HG02623 (cell line): ENCODE measurements around the gene ALDH1A1.

Source experiments
- ATAC-seq: cut with Tn5 transposase; IDR thresholded peaks from one replicate; pipeline ENCODE4 v1.9.1; 2021; ENCODE audit warnings: moderate library complexity; ENCODE audit not compliant: unreplicated experiment

The ALDH1A1 gene

GRCh38 chr9:72980183-72980582, 27.3 kb upstream of the ALDH1A1 start:
- ATAC-seq, result no peak

- ATAC-seq, result no peak
These were observed 26.7 kb upstream of the ALDH1A1 start for GRCh38 chr9:72979405-72980100.

- no peak for ATAC-seq
These were observed 25.9 kb upstream of the ALDH1A1 start for GRCh38 chr9:72978744-72979143.

GRCh38 chr9:72977670-72978069, 24.8 kb upstream of the ALDH1A1 start:
- ATAC-seq, result no peak

- ATAC-seq, result no peak
These were observed 21.6 kb upstream of the ALDH1A1 start for GRCh38 chr9:72974501-72974900.

- ATAC-seq, result no peak
These were observed 19.8 kb upstream of the ALDH1A1 start for GRCh38 chr9:72972636-72973035.

- ATAC-seq, result no peak
These were observed 18.6 kb upstream of the ALDH1A1 start for GRCh38 chr9:72971411-72971810.

GRCh38 chr9:72960446-72960845, 7.6 kb upstream of the ALDH1A1 start:
- ATAC-seq, result no peak

GRCh38 chr9:72958485-72959281, 5.8 kb upstream of the ALDH1A1 start:
- no peak for ATAC-seq

- no peak for ATAC-seq
These were observed 2.7 kb upstream of the ALDH1A1 start for GRCh38 chr9:72955571-72955970.

GRCh38 chr9:72955126-72955455, 2.2 kb upstream of the ALDH1A1 start:
- ATAC-seq, result no peak

GRCh38 chr9:72954431-72955125, 1.7 kb upstream of the ALDH1A1 start:
- no peak for ATAC-seq

GRCh38 chr9:72952381-72952690, 517 bp downstream of the ALDH1A1 start:
- no peak for ATAC-seq

GRCh38 chr9:72951520-72952380, 1.1 kb downstream of the ALDH1A1 start:
- no peak for ATAC-seq

GRCh38 chr9:72950875-72951442, 1.9 kb downstream of the ALDH1A1 start:
- no peak for ATAC-seq

GRCh38 chr9:72949918-72950325, 2.9 kb downstream of the ALDH1A1 start:
- no peak for ATAC-seq

- no peak for ATAC-seq
These were observed 3.6 kb downstream of the ALDH1A1 start for GRCh38 chr9:72949244-72949582.

- ATAC-seq, result no peak
These were observed 4.1 kb downstream of the ALDH1A1 start for GRCh38 chr9:72948575-72949243.

GRCh38 chr9:72947984-72948465, 4.8 kb downstream of the ALDH1A1 start:
- no peak for ATAC-seq

GRCh38 chr9:72946821-72947220, 6.0 kb downstream of the ALDH1A1 start:
- ATAC-seq, result no peak
